ENCODE data around the gene SDK1.

The SDK1 gene

GRCh38 chr7:3345699-3346481 lies 44.8 kb downstream of the SDK1 start:
- Histone ChIP-seq H3K4me2 (ENCODE audit: insufficient read depth, low read length) (no peak overlapping the region), H3K27me3 (ENCODE audit: insufficient read depth, low read length, poor library complexity) (peaks cover 11% of the 10 kb centered on the region), H3K27ac (ENCODE audit: low read length) (no peak overlapping the region), H3K9ac (ENCODE audit: low read depth, low read length) (no peak overlapping the region), H2AFZ (ENCODE audit: low read depth, low read length) (no peak overlapping the region), H3K36me3 (ENCODE audit: insufficient read depth, low read length) (no peaks in the 10 kb centered on the region), H3K79me2 (ENCODE audit: insufficient read depth, low read length) (no peaks in the 10 kb centered on the region), H3K9me3 (ENCODE audit: insufficient read depth, low read length, severe bottlenecking) (no peaks in the 10 kb centered on the region), H3K4me3 (ENCODE audit: low read depth in 1 of 2, low read length in 2 of 2) (no peak overlapping the region), H3K4me1 (ENCODE audit: insufficient read depth, low read length) (no peaks in the 10 kb centered on the region), H4K20me1 (ENCODE audit: insufficient read depth, low read length) (no peaks in the 10 kb centered on the region)
- ATAC-seq (ENCODE audit: insufficient read depth, low read depth) (no peak), DNase-seq (no peak)
- no peak for TF ChIP-seq CTCF (IDR thresholded peaks at IDR 0.05; ENCODE audit: borderline replicate concordance, extremely low read depth, low read length, poor library complexity, severe bottlenecking)
- no peak for TF ChIP-seq EZH2 (IDR thresholded peaks at IDR 0.05; ENCODE audit: borderline replicate concordance, low read depth, low read length, severe bottlenecking)

DNA sequence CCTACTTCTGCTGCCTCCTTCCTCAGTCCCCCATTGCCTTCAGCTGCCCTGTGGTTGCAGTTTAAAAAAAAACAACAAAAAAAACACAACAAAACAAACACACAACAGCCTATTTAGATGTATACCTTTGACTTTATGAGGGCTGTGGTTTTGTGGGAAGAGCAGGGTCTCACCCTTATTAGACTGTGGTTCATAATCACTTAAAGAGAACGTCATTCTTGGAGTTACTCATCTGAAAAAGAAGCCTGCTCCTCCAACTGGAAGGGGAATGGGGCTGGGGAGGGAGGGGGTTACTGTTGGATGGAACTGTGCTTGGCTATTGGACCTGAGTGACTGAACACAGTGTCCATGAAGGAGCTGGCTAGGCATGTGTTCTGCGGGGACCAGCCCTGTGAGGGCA lies 48.1 kb downstream of the SDK1 start:
- ATAC-seq (ENCODE audit: insufficient read depth, low read depth): no peak
- TF ChIP-seq EZH2 (IDR thresholded peaks at IDR 0.05; ENCODE audit: borderline replicate concordance, low read depth, low read length, severe bottlenecking): no peak
- TF ChIP-seq CTCF (IDR thresholded peaks at IDR 0.05; ENCODE audit: borderline replicate concordance, extremely low read depth, low read length, poor library complexity, severe bottlenecking): no peak
- no peak overlapping the region for H3K4me2 ChIP-seq (ENCODE audit: insufficient read depth, low read length)

DNA sequence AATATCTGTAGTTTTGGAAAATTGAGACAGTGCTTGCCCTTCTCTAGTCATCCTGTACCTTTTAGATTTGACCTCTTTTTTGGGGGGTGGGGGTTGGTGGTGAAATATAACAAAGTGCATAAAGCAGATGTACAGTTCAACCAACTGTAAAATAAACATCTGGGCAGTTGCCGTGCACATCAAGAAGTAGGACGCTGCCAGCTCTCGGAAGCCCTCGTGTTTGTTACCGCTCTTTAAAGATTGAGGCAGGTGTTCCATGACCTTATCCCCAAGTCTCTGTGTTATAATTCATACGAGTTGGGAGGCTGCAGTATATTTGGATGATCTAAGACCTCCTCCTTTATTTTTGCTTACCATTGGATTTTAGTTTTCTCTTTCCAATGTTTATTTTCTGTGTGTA lies 55.1 kb downstream of the SDK1 start:
- Histone ChIP-seq H3K4me3 (ENCODE audit: low read depth in 1 of 2, low read length in 2 of 2) (no peak overlapping the region), H3K4me2 (ENCODE audit: insufficient read depth, low read length) (no peak overlapping the region), H3K27me3 (ENCODE audit: insufficient read depth, low read length, poor library complexity) (peaks cover 4% of the 10 kb centered on the region), H3K36me3 (ENCODE audit: insufficient read depth, low read length) (no peaks in the 10 kb centered on the region), H4K20me1 (ENCODE audit: insufficient read depth, low read length) (no peaks in the 10 kb centered on the region), H3K4me1 (ENCODE audit: insufficient read depth, low read length) (no peaks in the 10 kb centered on the region), H3K9ac (ENCODE audit: low read depth, low read length) (no peak overlapping the region), H3K9me3 (ENCODE audit: insufficient read depth, low read length, severe bottlenecking) (no peaks in the 10 kb centered on the region), H2AFZ (ENCODE audit: low read depth, low read length) (no peak overlapping the region), H3K27ac (ENCODE audit: low read length) (no peak overlapping the region), H3K79me2 (ENCODE audit: insufficient read depth, low read length) (no peaks in the 10 kb centered on the region)
- DNase-seq: no peak
- ATAC-seq (ENCODE audit: insufficient read depth, low read depth): no peak
- TF ChIP-seq CTCF (IDR thresholded peaks at IDR 0.05; ENCODE audit: borderline replicate concordance, extremely low read depth, low read length, poor library complexity, severe bottlenecking) (no peak), EZH2 (IDR thresholded peaks at IDR 0.05; ENCODE audit: borderline replicate concordance, low read depth, low read length, severe bottlenecking) (no peak)

More for the DNA sequence above, 48.1 kb downstream of the SDK1 start:
- no peaks in the 10 kb centered on the region for H3K36me3 ChIP-seq (ENCODE audit: insufficient read depth, low read length)
- no peak overlapping the region for H3K4me3 ChIP-seq (ENCODE audit: low read depth in 1 of 2, low read length in 2 of 2)
- no peak overlapping the region for H3K9ac ChIP-seq (ENCODE audit: low read depth, low read length)
- H2AFZ ChIP-seq (ENCODE audit: low read depth, low read length): no peak overlapping the region
- DNase-seq: no peak
- H3K79me2 ChIP-seq (ENCODE audit: insufficient read depth, low read length): no peaks in the 10 kb centered on the region
- no peaks in the 10 kb centered on the region for H3K9me3 ChIP-seq (ENCODE audit: insufficient read depth, low read length, severe bottlenecking)
- H3K27me3 ChIP-seq (ENCODE audit: insufficient read depth, low read length, poor library complexity): peaks cover 16% of the 10 kb centered on the region
- no peaks in the 10 kb centered on the region for H3K4me1 ChIP-seq (ENCODE audit: insufficient read depth, low read length)
- H4K20me1 ChIP-seq (ENCODE audit: insufficient read depth, low read length): no peaks in the 10 kb centered on the region
- H3K27ac ChIP-seq (ENCODE audit: low read length): no peak overlapping the region
